ENCODE results near the gene CNDP1. TPM values are rescaled to one million over a fixed set of nuclear protein-coding genes. Genes with fewer than 3 reads are reported as not detected.

CNDP1 gene
- polyA plus RNA-seq, 1 experiment: not detected

GRCh38 chr18:74528478-74528877 lies 5.8 kb upstream of the CNDP1 start:
- no peak for TF ChIP-seq CTCF (IDR thresholded peaks at IDR 0.05; ENCODE audit: insufficient read depth, low read depth, low read length)
- no peak for DNase-seq (ENCODE audit: low read depth)
- no peaks in the 10 kb centered on the region for H3K36me3 ChIP-seq (ENCODE audit: control insufficient read depth, insufficient read depth, low read length)
- CTCF ChIA-PET: no interaction called here
- peaks cover 3% of the 10 kb centered on the region for H3K27me3 ChIP-seq (ENCODE audit: control insufficient read depth, insufficient read depth, low read length)
- POLR2A ChIA-PET: no interaction called here
- no peak overlapping the region for H3K4me3 ChIP-seq (ENCODE audit: low read depth, low read length)

GRCh38 chr18:74528913-74529312 lies 5.4 kb upstream of the CNDP1 start:
- no peak for DNase-seq (ENCODE audit: low read depth)
- H3K27me3 ChIP-seq (ENCODE audit: control insufficient read depth, insufficient read depth, low read length): peaks cover 3% of the 10 kb centered on the region
- no peaks in the 10 kb centered on the region for H3K36me3 ChIP-seq (ENCODE audit: control insufficient read depth, insufficient read depth, low read length)
- CTCF ChIA-PET: no interaction called here
- TF ChIP-seq CTCF (IDR thresholded peaks at IDR 0.05; ENCODE audit: insufficient read depth, low read depth, low read length): no peak
- H3K4me3 ChIP-seq (ENCODE audit: low read depth, low read length): no peak overlapping the region
- POLR2A ChIA-PET: no interaction called here

GRCh38 chr18:74529378-74529777 lies 4.9 kb upstream of the CNDP1 start:
- no peak for TF ChIP-seq CTCF (IDR thresholded peaks at IDR 0.05; ENCODE audit: insufficient read depth, low read depth, low read length)
- no peak overlapping the region for H3K4me3 ChIP-seq (ENCODE audit: low read depth, low read length)
- POLR2A ChIA-PET: no interaction called here
- no peak for DNase-seq (ENCODE audit: low read depth)
- CTCF ChIA-PET: no interaction called here
- no peaks in the 10 kb centered on the region for H3K36me3 ChIP-seq (ENCODE audit: control insufficient read depth, insufficient read depth, low read length)
- H3K27me3 ChIP-seq (ENCODE audit: control insufficient read depth, insufficient read depth, low read length): peaks cover 3% of the 10 kb centered on the region

- Histone ChIP-seq H3K27me3 (ENCODE audit: control insufficient read depth, insufficient read depth, low read length) (peaks cover 3% of the 10 kb centered on the region), H3K36me3 (ENCODE audit: control insufficient read depth, insufficient read depth, low read length) (no peaks in the 10 kb centered on the region), H3K4me3 (ENCODE audit: low read depth, low read length) (no peak overlapping the region)
- ChIA-PET CTCF (no interaction called here), POLR2A (no interaction called here)
- TF ChIP-seq CTCF (IDR thresholded peaks at IDR 0.05; ENCODE audit: insufficient read depth, low read depth, low read length): no peak
- no peak for DNase-seq (ENCODE audit: low read depth)
Measured at GRCh38 chr18:74529811-74530583, 4.3 kb upstream of the CNDP1 start.

- no peak overlapping the region for H3K4me3 ChIP-seq (ENCODE audit: low read depth, low read length)
- no peak for TF ChIP-seq CTCF (IDR thresholded peaks at IDR 0.05; ENCODE audit: insufficient read depth, low read depth, low read length)
- CTCF ChIA-PET: interaction anchor here (0.6 kb wide), 1 partner anchor 168 kb away, joined by 3 read pairs; no protein-coding TSS in a partner anchor
- POLR2A ChIA-PET: no interaction called here
- no peak for DNase-seq (ENCODE audit: low read depth)
- peaks cover 3% of the 10 kb centered on the region for H3K27me3 ChIP-seq (ENCODE audit: control insufficient read depth, insufficient read depth, low read length)
- no peaks in the 10 kb centered on the region for H3K36me3 ChIP-seq (ENCODE audit: control insufficient read depth, insufficient read depth, low read length)
Measured at GRCh38 chr18:74530584-74530862, 3.8 kb upstream of the CNDP1 start.
